Prostate gland (tissue), 2 donors: ENCODE measurements around the gene IKBKG.
"Not testable (repeated sequence)": the region's sequence is repeated elsewhere in the genome, so short reads cannot be mapped to it uniquely, and the experiment has no call there.

ENCODE experiments used
- POLR2A ChIP-seq: fragments of 450-650 bp; IDR thresholded peaks from one replicate; pipeline ENCODE4 v1.6.1; 2016; ENCODE audit warnings: antibody characterized with exemption, mild to moderate bottlenecking
- POLR2AphosphoS5 ChIP-seq: sonication (generic); formaldehyde crosslinking; IDR thresholded peaks from one replicate; pipeline ENCODE4 v1.6.1; 2017; ENCODE audit warnings: antibody characterized with exemption
- TF ChIP-seq, protein P1 (sequence below), 4 experiments: fragments of 200-600 bp in 2 of 4; fragments of 450-650 bp in 2 of 4; sonication (generic) in 2 of 4; IDR thresholded peaks; 1 replicate in 3 of 4; 2 replicates in 1 of 4; pipeline ENCODE4 v1.5.1; 2016 to 2019; ENCODE audit warnings: antibody characterized with exemption in 4 of 4, mild to moderate bottlenecking in 2 of 4, moderate library complexity in 2 of 4

- TF ChIP-seq, protein P1, sequence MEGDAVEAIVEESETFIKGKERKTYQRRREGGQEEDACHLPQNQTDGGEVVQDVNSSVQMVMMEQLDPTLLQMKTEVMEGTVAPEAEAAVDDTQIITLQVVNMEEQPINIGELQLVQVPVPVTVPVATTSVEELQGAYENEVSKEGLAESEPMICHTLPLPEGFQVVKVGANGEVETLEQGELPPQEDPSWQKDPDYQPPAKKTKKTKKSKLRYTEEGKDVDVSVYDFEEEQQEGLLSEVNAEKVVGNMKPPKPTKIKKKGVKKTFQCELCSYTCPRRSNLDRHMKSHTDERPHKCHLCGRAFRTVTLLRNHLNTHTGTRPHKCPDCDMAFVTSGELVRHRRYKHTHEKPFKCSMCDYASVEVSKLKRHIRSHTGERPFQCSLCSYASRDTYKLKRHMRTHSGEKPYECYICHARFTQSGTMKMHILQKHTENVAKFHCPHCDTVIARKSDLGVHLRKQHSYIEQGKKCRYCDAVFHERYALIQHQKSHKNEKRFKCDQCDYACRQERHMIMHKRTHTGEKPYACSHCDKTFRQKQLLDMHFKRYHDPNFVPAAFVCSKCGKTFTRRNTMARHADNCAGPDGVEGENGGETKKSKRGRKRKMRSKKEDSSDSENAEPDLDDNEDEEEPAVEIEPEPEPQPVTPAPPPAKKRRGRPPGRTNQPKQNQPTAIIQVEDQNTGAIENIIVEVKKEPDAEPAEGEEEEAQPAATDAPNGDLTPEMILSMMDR (IDR thresholded peaks at IDR 0.05) = not testable (repeated sequence)
- TF ChIP-seq POLR2AphosphoS5, POLR2A: not testable (repeated sequence)
Observed at GRCh38 chrX:154560326-154560725, 12.9 kb downstream of the IKBKG start.
